ENCODE data around the gene CCDC85A.
A peak's percentile ranks its signal among the peaks of the same experiment; 100 is the strongest.

The CCDC85A gene

GRCh38 chr2:56309626-56310170 is 125.9 kb downstream of the CCDC85A start:
- DNase-seq (ENCODE audit: low spot score), result no peak

- DNase-seq (ENCODE audit: low spot score), result no peak
Measured at GRCh38 chr2:56313500-56313921, 129.7 kb downstream of the CCDC85A start.

GRCh38 chr2:56314371-56314770 is 130.6 kb downstream of the CCDC85A start:
- no peak for DNase-seq (ENCODE audit: low spot score)

GRCh38 chr2:56314796-56315195 is 131.0 kb downstream of the CCDC85A start:
- no peak for DNase-seq (ENCODE audit: low spot score)

GRCh38 chr2:56315376-56315775 is 131.6 kb downstream of the CCDC85A start:
- DNase-seq (ENCODE audit: low spot score), result no peak

- DNase-seq (ENCODE audit: low spot score), result no peak
Measured at GRCh38 chr2:56316011-56316410, 132.2 kb downstream of the CCDC85A start.

GRCh38 chr2:56318147-56318546 is 134.4 kb downstream of the CCDC85A start:
- DNase-seq (ENCODE audit: low spot score), result no peak

- no peak for DNase-seq (ENCODE audit: low spot score)
Measured at GRCh38 chr2:56325661-56326345, 142.0 kb downstream of the CCDC85A start.

GRCh38 chr2:56326346-56326741 is 142.6 kb downstream of the CCDC85A start:
- no peak for DNase-seq (ENCODE audit: low spot score)

- no peak for DNase-seq (ENCODE audit: low spot score)
Measured at GRCh38 chr2:56331810-56332209, 148.0 kb downstream of the CCDC85A start.

- no peak for DNase-seq (ENCODE audit: low spot score)
Measured at GRCh38 chr2:56333812-56334485, 150.2 kb downstream of the CCDC85A start.

- DNase-seq (ENCODE audit: low spot score), result no peak
Measured at GRCh38 chr2:56334622-56335021, 150.8 kb downstream of the CCDC85A start.

- DNase-seq (ENCODE audit: low spot score), result no peak
Measured at GRCh38 chr2:56335101-56335500, 151.3 kb downstream of the CCDC85A start.

- DNase-seq (ENCODE audit: low spot score), result no peak
Measured at GRCh38 chr2:56337342-56337741, 153.6 kb downstream of the CCDC85A start.

- no peak for DNase-seq (ENCODE audit: low spot score)
Measured at GRCh38 chr2:56338232-56338631, 154.4 kb downstream of the CCDC85A start.

- DNase-seq (ENCODE audit: low spot score), result no peak
Measured at GRCh38 chr2:56344771-56345170, 161.0 kb downstream of the CCDC85A start.

GRCh38 chr2:56347881-56348280 is 164.1 kb downstream of the CCDC85A start:
- no peak for DNase-seq (ENCODE audit: low spot score)

GRCh38 chr2:56348392-56349210 is 164.8 kb downstream of the CCDC85A start:
- no peak for DNase-seq (ENCODE audit: low spot score)

- DNase-seq (ENCODE audit: low spot score), result peak; percentile 3
Measured at GRCh38 chr2:56357655-56358295, 174.0 kb downstream of the CCDC85A start.

GRCh38 chr2:56361844-56362243 is 178.1 kb downstream of the CCDC85A start:
- no peak for DNase-seq (ENCODE audit: low spot score)

- DNase-seq (ENCODE audit: low spot score), result no peak
Measured at GRCh38 chr2:56364902-56365301, 181.1 kb downstream of the CCDC85A start.

- no peak for DNase-seq (ENCODE audit: low spot score)
Measured at GRCh38 chr2:56369316-56369715, 185.5 kb downstream of the CCDC85A start.

All from RKO (cell line).